Fibroblast of the aortic adventitia (primary cell): ENCODE data around the gene ITSN2. TPM values are rescaled to one million over a fixed set of nuclear protein-coding genes. Genes with fewer than 3 reads are reported as not detected.

Experiments used
- DNase-seq: peaks from one replicate; pipeline ENCODE4 v3.0.0-alpha.2; 2010; ENCODE audit warnings: low read depth
- H3K4me3 ChIP-seq: 2 replicates; pipeline ENCODE4 v1.5.1; 2011; ENCODE audit warnings: low read depth, mild to moderate bottlenecking, control low read depth, low read length, moderate library complexity
- CTCF ChIP-seq: IDR thresholded peaks from 2 replicates; pipeline ENCODE4 v1.5.1; 2011; ENCODE audit warnings: mild to moderate bottlenecking, low read length, control low read depth, inconsistent platforms; ENCODE audit not compliant: insufficient read depth
- total RNA-seq: library from RNA; depleted of rRNA; stranded (reverse); fragments of >200 nt; gene quantifications from 2 replicates; pipeline ENCODE4 v1.2.3, GENCODE V29; 2012; ENCODE audit warnings: low replicate concordance

Gene ITSN2
- total RNA-seq, 1 donor, result 32.4 TPM

DNA sequence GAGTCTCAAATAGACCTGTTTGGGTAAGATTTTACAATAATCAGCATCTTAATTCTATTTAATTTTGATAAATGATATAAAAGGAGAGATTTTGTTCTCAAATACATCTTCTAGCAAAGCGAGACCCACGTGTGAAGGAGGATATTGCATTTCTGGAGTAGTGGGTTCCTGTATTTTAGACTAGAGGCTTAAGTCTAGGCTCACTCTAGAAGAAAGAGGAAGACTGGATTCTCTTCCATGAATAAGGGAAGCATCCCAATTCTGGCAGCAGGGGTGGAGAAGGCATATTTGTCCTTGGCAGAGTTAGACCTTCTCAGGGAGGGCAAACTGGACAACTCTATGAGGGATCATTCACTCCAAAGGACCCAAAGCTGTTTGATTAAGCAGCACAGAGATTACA lies 196.7 kb downstream of the ITSN2 start:
- H3K4me3 ChIP-seq, result no peak overlapping the region
- DNase-seq, result no peak
- TF ChIP-seq CTCF, result no peak

DNA sequence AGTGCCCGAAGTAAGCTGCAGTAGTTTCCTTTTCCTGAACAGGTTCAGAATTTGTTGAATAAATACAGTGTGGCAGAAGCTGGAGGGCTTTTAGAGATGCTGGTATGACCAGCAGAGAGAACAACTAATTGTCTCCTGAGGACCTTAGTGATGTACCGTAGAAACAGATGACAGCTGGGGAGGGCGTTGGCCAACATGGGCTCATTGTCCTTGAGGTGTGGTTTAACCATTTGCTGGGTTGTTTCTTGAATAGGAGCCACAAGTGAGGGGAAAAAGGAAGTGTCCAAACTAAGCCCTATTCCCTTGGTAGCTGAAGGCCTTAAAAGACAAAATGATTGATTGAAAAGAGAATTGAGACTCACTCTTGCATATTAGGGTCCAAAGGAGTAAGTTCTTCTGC lies 197.2 kb downstream of the ITSN2 start:
- no peak for DNase-seq
- H3K4me3 ChIP-seq, result no peak overlapping the region
- no peak for TF ChIP-seq CTCF

GRCh38 chr2:24162494-24162893 lies 197.8 kb downstream of the ITSN2 start:
- TF ChIP-seq CTCF, result no peak
- no peak for DNase-seq

GRCh38 chr2:24160761-24161160 lies 199.6 kb downstream of the ITSN2 start:
- H3K4me3 ChIP-seq, result no peak overlapping the region
- no peak for TF ChIP-seq CTCF
- no peak for DNase-seq

More at GRCh38 chr2:24162494-24162893, 197.8 kb downstream of the ITSN2 start:
- H3K4me3 ChIP-seq, result no peak overlapping the region

- no peak for TF ChIP-seq CTCF
- H3K4me3 ChIP-seq, result no peak overlapping the region
- no peak for DNase-seq
Observed at GRCh38 chr2:24159708-24160107, 200.6 kb downstream of the ITSN2 start.

DNA sequence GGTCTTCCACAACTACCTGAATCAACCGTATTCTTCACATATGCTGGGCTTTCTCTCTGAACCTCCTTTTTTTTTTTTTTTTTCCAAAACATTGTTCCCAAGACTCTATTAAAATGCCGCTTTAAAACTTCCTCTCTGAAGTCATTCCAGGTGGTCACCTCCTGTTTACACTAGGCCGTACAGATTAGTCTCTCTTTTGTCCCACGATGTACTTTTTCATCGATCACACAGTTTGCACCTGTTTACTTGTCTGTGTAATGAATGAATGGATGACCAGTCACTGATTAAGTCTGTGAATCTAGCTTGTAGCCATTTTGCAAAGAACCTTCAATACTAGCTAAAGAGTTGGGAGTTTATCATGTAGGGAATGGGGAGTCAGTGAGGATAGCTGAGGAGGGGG lies 202.2 kb downstream of the ITSN2 start:
- TF ChIP-seq CTCF, result no peak
- H3K4me3 ChIP-seq, result no peak overlapping the region
- DNase-seq, result no peak

- H3K4me3 ChIP-seq, result no peak overlapping the region
- TF ChIP-seq CTCF, result no peak
- no peak for DNase-seq
Observed at GRCh38 chr2:24153478-24153877, 206.9 kb downstream of the ITSN2 start.
